HFF-Myc (cell line): ENCODE data around the gene C10orf71.

Experiments
- DNase-seq: peaks from one replicate; pipeline ENCODE4 v3.0.0-alpha.2; 2011; ENCODE audit warnings: low read depth; ENCODE audit errors: extremely low read depth
- H3K4me3 ChIP-seq: replicated peaks from 2 replicates; pipeline ENCODE4 v1.5.1; 2011; ENCODE audit warnings: low read depth, mild to moderate bottlenecking, control low read depth, low read length
- TF ChIP-seq, protein P1 (sequence below): IDR thresholded peaks from 2 replicates; pipeline ENCODE4 v1.5.1; 2012; ENCODE audit warnings: mild to moderate bottlenecking, low read depth, low read length, control low read depth; ENCODE audit errors: missing control alignments

The C10orf71 gene

DNA sequence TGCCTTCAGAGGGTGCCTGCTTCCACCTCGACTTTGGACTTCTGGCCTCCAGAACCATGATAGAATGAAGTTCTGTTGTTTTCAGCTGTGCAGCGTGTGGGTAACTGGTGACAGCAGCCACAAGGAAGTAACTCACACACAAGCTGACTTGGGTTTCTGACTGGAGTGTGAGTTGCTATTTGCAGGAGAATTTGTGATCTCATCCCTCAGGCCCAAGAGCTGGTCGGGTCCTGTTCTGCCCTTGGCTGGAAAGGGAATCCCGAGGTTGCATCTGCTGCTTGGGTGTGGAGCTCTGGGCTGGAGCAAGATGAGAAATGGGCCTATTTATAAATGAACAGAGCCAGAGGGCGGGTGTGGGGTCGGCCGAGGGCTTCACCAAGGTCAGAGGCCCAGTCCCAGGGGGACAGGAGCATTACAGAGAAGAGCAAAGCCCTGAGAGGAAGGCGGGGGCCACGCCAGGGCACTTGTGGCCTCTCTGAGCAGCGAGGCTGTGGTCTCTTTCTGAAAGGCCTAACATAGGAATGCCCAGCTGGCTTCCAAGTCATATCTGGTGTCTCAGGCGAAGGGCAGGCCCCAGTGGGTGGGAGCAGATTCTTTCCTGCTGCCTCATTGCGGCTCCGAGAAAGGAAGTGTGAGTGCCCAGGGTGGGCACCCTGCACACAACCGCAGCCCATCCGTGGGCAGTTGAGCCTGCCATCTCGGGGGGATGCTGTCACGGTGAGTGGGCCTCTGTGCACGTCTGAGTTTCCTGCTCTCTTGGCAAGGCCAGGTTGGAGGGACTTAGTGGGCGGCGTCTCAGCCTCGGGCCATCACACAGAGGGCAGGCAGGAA is 26.5 kb upstream of the C10orf71 start:
- no peak overlapping the region for H3K4me3 ChIP-seq
- TF ChIP-seq, protein P1, sequence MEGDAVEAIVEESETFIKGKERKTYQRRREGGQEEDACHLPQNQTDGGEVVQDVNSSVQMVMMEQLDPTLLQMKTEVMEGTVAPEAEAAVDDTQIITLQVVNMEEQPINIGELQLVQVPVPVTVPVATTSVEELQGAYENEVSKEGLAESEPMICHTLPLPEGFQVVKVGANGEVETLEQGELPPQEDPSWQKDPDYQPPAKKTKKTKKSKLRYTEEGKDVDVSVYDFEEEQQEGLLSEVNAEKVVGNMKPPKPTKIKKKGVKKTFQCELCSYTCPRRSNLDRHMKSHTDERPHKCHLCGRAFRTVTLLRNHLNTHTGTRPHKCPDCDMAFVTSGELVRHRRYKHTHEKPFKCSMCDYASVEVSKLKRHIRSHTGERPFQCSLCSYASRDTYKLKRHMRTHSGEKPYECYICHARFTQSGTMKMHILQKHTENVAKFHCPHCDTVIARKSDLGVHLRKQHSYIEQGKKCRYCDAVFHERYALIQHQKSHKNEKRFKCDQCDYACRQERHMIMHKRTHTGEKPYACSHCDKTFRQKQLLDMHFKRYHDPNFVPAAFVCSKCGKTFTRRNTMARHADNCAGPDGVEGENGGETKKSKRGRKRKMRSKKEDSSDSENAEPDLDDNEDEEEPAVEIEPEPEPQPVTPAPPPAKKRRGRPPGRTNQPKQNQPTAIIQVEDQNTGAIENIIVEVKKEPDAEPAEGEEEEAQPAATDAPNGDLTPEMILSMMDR = no peak
- no peak for DNase-seq

GRCh38 chr10:49273082-49273465 is 25.9 kb upstream of the C10orf71 start:
- no peak overlapping the region for H3K4me3 ChIP-seq
- TF ChIP-seq, protein P1 = no peak
- no peak for DNase-seq

DNA sequence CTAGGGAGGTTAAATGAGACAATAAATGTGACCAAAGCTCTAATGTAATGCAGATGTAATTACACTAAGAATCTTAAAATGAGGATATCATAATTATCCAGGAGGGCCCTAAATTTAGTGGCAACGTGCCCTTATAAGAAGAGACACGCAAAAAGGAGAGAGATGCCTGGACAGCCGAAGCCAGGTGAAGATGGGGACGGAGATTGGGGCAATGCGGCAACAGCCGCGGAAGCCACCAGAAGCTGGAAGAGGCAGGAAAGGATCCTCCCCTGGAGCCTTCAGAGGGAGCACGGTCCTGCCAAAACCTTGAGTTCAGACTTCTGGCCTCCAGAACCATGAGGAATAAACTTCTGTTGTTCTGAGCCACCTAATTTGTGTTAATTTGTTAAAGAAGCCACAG is 25.3 kb upstream of the C10orf71 start:
- no peak overlapping the region for H3K4me3 ChIP-seq
- DNase-seq = no peak
- TF ChIP-seq, protein P1 = no peak

GRCh38 chr10:49274886-49275285 is 24.1 kb upstream of the C10orf71 start:
- TF ChIP-seq, protein P1 = no peak
- no peak overlapping the region for H3K4me3 ChIP-seq
- DNase-seq = no peak

GRCh38 chr10:49275896-49276295 is 23.1 kb upstream of the C10orf71 start:
- H3K4me3 ChIP-seq = no peak overlapping the region
- TF ChIP-seq, protein P1 = no peak
- no peak for DNase-seq

GRCh38 chr10:49276596-49276995 is 22.4 kb upstream of the C10orf71 start:
- DNase-seq = no peak
- no peak overlapping the region for H3K4me3 ChIP-seq
- TF ChIP-seq, protein P1 = no peak

DNA sequence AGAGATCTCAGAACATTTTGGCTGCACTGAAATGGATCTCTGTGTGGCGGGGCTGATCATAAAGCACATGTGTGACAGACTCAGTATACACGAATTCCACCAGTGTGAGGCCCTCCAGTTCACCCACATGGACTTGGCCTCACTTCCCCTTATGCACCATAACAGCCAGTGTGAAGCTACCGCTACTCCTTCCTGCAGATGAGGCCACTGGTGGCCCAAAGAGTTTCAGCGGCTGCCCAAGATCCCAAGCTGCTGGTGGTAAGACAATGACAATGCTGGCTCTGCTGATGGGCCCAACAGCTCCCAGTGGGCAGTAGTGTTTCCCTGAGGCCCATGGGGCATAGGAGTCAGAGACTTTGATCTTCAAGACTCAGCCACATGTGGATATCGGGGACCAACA is 21.0 kb upstream of the C10orf71 start:
- H3K4me3 ChIP-seq = no peak overlapping the region
- TF ChIP-seq, protein P1 = no peak
- no peak for DNase-seq
